ENCODE data around the gene ARVCF. TPM values are rescaled to one million over a fixed set of nuclear protein-coding genes. Genes with fewer than 3 reads are reported as not detected.
A peak's percentile ranks its signal among the peaks of the same experiment; 100 is the strongest.

Gene ARVCF
- polyA plus RNA-seq, 3 donors from 2014 or later: 5.3 to 15.9 (median 5.3) TPM

DNA sequence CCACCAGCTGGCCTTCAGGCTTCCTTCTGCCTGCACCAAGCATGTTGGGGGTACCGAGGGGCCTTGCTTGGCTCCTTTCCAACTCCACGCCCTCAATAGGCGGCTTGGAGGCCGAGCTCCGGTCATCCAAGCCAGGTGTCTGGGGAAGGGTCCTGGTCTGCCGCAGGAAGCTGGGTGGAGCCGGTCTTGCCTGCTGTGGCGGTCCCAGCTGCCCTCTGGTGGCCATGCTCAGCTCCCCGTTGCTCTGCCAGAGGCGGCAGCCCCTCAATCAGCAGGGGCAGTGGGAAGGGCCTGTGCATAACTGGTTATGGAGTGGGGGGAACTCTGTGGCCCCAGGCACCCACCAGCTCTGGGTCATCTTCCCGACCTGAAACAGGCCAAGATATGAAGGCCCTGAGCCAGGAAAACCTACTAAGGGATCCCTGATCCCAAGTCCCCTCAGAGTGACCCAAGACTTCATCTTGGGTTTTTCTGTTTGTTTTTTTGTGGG is 3.2 kb downstream of the ARVCF start:
- peak; percentile 57 to 64 (median 59) for DNase-seq
- peaks cover 0 to 2% (median 0%) of the 10 kb centered on the region in 3 donors for H3K27me3 Mint-ChIP-seq (ENCODE audit: low read depth in 3 of 3)
- H3K36me3 Mint-ChIP-seq: no peaks in the 10 kb centered on the region
- H3K9me3 Mint-ChIP-seq: no peaks in the 10 kb centered on the region
- no peak overlapping the region for H3K27ac Mint-ChIP-seq
- peak overlapping the region in 3 of 5 donors; percentile 8 to 21 (median 13) for H3K4me3 Mint-ChIP-seq
- H3K4me1 Mint-ChIP-seq: peaks cover 41 to 49% of the 10 kb centered on the region in 2 donors

DNA sequence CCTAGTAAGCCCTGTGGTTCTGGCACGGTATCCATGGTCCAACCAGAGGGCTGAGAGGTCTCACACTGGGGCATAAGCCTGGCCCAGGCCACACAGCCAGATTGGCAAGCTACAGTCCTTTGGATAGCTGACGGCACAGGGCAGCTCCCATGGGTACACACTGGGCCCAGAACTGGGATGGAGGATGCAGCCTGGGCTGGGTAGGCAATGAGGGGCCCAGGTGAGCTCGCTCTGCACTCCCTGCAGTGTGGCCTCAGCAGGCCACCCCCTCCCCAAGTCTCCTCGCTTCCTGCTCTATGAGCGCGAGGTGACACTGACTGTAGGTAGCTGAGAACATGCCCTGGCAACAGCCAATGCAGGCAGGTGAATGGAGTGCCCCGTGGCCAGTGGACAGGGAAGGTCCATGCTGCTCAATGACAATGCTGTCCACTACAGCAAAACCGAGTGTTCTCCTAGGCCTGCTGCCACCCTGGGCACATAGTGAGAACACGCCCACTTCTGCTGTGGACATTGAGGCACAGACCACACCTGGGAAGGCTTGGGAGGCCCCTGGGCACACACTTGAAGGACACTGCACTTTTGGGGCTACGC is 3.8 kb downstream of the ARVCF start:
- H3K4me1 Mint-ChIP-seq: peaks cover 41 to 49% of the 10 kb centered on the region in 2 donors
- no peak for DNase-seq

DNA sequence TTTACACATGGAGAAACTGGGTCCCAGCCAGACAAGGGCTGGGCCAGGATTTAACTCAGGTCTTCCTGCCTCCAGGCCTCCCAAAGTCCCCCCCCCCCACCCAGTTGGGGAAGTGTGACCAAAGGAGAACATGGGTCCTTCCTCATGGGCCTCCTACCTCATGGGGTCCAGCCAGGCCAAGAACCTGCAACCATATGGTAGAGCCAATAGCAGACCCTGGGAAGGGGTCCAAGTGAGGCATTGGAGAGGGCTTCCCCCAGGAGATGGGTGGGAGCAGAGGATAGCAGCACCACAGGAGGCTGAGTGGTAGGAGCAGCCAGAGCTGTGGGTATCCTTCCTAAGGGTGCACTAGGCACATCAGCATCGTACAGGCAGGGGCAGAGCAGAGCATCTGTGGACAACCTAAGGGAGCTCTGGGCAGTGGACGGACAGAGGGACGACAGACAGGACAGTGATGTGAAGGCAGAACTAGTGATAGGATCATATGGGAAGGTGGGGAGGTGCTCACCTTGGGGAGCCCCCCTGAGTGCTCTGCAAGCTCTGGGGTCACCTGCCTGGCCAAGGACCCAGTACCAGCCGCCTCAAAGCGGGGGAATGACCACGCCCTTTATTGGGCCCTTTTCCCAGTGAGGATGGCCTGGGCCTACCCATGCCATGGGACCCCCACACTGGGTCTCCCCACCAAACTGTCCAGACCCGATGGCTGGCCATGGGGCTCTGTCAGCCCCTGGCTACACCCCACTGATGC is 4.5 kb downstream of the ARVCF start:
- H3K27me3 Mint-ChIP-seq (ENCODE audit: low read depth in 3 of 3): peaks cover 0 to 2% (median 0%) of the 10 kb centered on the region in 3 donors
- no peaks in the 10 kb centered on the region for H3K36me3 Mint-ChIP-seq
- peaks cover 35 to 43% of the 10 kb centered on the region in 2 donors for H3K4me1 Mint-ChIP-seq
- peak overlapping the region in 4 of 5 donors; percentile 18 to 65 (median 56) for H3K4me3 Mint-ChIP-seq
- H3K9me3 Mint-ChIP-seq: no peaks in the 10 kb centered on the region
- DNase-seq: no peak
- H3K27ac Mint-ChIP-seq: peak overlapping the region in 2 of 6 donors; percentile 48 to 73

More for the DNA sequence above, 3.8 kb downstream of the ARVCF start:
- Mint-ChIP-seq H3K36me3 (no peaks in the 10 kb centered on the region), H3K27ac (no peak overlapping the region), H3K27me3 (ENCODE audit: low read depth in 3 of 3) (peaks cover 0 to 2% (median 0%) of the 10 kb centered on the region in 3 donors), H3K9me3 (no peaks in the 10 kb centered on the region), H3K4me3 (no peak overlapping the region)

DNA sequence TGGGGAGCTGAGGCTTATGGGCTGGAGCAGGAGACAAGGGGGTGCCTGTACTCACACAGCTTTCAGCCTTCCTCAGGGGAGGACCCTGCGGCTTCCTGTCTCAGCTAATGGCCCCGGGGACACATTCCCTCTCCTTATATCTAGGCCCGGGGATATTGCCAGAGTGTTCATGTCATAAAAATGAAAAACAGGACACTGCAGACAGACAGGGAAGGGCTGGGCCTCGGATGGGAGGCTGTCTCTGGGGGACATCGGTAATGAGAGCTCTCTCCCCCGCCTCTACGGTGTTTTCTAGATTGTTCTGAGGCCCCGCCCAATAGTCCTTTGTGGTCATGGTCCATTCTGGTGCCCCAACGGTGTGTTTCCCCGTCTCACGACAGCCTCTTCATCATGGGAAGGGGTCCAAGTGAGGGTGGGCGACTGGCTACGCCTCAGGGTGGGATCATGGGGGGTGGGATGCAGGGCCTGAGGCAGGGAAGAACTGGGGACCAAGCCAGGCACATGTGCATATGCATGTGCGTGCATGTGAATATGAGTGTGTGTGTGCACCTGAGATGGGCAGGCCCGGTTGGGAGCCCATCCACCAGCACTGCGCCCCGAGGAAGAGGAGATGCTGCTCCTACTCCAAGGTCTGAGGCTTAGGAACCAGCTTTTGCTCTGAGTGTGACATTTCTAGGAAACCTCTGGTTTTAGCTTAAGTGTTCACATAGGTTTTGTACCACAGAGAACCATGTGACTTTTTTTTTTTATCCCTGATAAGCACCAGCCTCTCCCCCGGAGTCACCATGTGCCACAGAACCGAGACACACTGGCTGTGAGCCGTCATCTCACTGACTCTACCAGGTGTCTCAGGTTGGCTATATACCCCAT is 5.3 kb downstream of the ARVCF start:
- no peaks in the 10 kb centered on the region for H3K9me3 Mint-ChIP-seq
- H3K4me1 Mint-ChIP-seq: peaks cover 33 to 39% of the 10 kb centered on the region in 2 donors
- peak in 1 of 3 donors; percentile 19 for DNase-seq
- H3K27me3 Mint-ChIP-seq (ENCODE audit: low read depth in 3 of 3): no peaks in the 10 kb centered on the region
- peak overlapping the region in 4 of 5 donors; percentile 24 to 65 (median 56) for H3K4me3 Mint-ChIP-seq
- no peaks in the 10 kb centered on the region for H3K36me3 Mint-ChIP-seq
- H3K27ac Mint-ChIP-seq: peak overlapping the region in 4 of 6 donors; percentile 48 to 76 (median 68)

DNA sequence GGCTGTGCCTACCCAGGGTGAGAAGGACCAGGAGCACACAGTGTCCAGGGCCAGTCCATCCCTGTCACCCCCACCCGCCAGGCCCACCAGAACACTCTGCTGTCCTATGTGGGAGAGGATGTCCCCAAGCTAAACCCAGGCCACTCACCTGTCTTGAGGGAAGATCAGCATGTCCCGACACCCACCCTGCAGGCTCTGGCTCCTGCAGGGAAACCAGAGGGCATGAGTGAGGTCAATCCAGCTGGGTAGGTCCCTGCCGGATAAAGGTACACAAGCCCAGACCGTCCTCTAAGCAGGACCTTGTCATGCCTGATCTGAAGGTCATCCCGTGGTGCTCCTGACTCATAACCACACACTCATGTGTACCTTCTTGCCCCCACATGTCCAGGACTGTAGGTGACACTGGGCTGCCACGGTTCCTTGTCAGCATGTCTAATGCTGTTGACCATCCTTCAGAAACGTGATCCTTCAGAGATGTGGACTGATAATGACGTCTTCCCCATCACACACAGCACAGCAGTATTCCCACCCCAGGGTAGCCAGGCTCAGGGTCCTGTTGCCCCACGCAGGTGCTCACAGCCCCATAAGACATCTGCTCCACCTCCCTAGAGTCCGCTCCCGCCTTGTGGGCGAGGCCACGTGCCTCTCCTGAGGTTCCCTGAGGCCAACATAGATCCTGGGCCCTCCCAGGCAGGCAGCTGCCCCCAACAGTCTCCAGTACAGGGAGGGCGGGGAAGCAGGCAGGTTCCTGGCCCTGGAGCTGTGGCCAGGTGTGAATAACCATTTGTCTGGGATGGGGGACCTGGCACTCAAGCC is 6.1 kb downstream of the ARVCF start:
- Mint-ChIP-seq H3K4me1 (peaks cover 33 to 38% of the 10 kb centered on the region in 2 donors), H3K36me3 (peaks cover 0 to 3% (median 0%) of the 10 kb centered on the region in 3 donors), H3K4me3 (no peak overlapping the region), H3K27ac (peak overlapping the region in 2 of 6 donors; percentile 37 to 73), H3K9me3 (no peaks in the 10 kb centered on the region), H3K27me3 (ENCODE audit: low read depth in 3 of 3) (no peaks in the 10 kb centered on the region)
- DNase-seq: no peak

DNA sequence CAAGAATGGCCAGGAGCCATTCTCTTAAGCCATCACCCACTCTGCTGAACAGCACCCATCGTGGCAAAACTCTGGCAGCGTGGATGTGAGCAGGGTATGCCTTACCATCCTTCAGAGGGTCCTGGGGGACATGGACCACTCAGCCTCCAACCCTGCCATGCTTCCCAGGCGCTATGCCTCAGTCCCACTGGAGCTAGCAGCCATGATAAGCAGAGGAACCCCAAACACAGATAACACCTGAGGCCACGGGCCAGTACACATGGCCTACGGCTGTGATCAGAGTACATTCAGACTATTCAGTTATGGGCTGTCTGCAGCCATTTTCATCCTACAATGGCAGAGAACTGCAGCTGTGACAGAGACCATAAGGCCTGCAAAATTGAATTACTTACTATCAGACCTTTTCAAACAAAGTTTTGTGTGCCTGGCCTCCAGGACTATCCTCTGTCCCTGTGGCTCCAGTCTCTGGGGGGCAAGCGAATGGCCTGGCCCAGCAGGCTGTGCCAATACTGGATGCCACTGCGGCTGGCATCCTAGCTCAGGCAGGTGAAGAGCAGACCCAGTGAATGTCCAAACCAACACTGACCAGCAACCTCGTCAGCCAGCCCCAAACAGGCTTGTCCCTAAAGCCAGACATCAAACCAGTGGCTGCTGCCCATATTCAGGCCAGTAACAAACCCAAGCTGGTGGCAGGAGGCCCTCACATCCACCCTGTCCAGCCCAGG is 6.9 kb downstream of the ARVCF start:
- no peak for DNase-seq
- H3K9me3 Mint-ChIP-seq: no peaks in the 10 kb centered on the region
- no peak overlapping the region for H3K27ac Mint-ChIP-seq
- no peak overlapping the region for H3K4me3 Mint-ChIP-seq
- no peaks in the 10 kb centered on the region for H3K27me3 Mint-ChIP-seq (ENCODE audit: low read depth in 3 of 3)
- H3K36me3 Mint-ChIP-seq: peaks cover 0 to 3% (median under 1%) of the 10 kb centered on the region in 3 donors
- H3K4me1 Mint-ChIP-seq: peaks cover 29 to 30% of the 10 kb centered on the region in 2 donors

DNA sequence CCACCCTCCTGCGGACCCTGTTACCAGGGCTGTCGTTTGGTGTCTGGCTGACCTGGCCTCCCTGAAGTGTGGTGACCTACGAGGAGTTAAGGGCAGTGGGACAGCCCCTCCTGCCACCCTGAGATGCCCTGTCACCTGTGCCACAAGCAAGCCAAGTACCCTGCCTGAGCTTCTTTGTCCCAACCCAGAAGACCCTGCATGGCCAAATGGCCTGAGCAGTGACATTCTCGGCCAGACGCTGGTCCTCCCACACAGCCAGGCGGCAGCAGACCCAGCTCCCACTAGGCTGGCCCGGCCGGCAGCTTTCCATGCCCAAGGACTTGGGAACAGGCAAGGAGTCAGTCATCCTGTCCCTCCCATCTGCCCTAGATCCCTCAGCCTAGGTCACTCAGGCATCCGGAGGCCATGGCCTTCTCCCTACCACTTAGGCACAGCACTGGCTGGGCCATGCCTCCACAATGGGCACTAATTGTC is 7.6 kb downstream of the ARVCF start:
- Mint-ChIP-seq H3K4me3 (no peak overlapping the region), H3K36me3 (peaks cover 0 to 8% (median 8%) of the 10 kb centered on the region in 3 donors), H3K4me1 (peaks cover 28 to 29% of the 10 kb centered on the region in 2 donors), H3K27me3 (ENCODE audit: low read depth in 3 of 3) (no peaks in the 10 kb centered on the region), H3K27ac (no peak overlapping the region), H3K9me3 (peaks cover 0 to 3% (median 0%) of the 10 kb centered on the region in 6 donors)
- no peak for DNase-seq

DNA sequence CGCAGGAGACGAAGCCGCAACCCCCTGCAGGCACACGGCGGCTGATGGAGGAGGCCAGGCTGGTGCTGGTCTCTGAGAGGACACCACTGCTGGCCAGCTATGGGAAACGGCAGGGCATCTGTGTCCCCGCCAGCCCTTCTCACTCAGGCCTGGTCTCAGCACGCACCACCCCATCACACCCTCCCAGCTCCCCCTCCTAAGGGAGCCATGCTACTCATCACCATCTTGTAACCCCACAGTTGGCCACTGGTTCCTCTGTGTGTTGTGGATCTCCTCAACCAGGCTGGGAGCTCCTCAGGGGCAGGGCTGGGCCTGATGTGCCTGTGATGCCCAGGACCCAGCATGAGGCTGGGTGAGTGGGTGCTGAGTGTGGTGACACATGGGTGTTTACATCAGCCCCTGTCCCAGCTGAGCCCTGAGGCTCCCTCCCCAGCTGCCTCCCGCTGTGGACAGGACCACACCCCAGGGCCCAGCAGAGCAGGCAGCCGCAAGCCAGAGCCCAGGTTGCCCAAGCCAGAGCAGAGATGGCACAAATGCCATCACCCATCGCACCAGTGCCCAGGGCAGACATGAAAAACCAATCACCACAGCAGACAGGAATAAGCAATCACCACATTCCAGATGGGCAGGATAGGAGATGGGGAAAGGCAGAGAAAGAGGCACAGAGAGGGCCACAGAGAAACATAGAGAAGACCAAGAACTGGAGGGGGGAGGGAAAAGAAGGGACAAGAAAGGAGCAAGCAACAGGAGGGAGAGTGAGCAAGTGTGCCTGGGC is 8.2 kb downstream of the ARVCF start:
- Mint-ChIP-seq H3K4me1 (peaks cover 25 to 26% of the 10 kb centered on the region in 2 donors), H3K4me3 (no peak overlapping the region), H3K9me3 (peaks cover 3 to 5% (median 4%) of the 10 kb centered on the region in 6 donors), H3K27me3 (ENCODE audit: low read depth in 3 of 3) (no peaks in the 10 kb centered on the region), H3K36me3 (peaks cover 2 to 14% (median 13%) of the 10 kb centered on the region in 3 donors), H3K27ac (peak overlapping the region in 1 of 6 donors; percentile 2)
- DNase-seq: no peak

DNA sequence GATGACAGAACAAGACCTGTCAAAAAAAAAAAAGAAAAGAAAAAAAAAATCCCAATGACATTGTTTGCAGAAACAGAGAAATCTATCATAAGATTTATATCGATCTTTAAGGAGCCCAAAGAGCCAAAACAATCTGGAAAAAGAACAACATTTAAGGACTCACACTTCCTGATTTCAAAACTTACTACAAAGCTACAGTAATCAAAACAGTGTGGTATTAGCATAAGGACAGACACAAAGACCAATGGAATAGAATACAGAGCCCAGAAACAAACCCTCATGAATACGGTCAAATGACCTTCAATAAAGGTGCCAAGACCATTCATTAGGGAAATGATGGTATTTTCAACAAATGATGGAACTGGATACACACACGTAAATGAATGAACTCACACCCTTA is 12.2 kb downstream of the ARVCF start:
- DNase-seq: no peak
- Mint-ChIP-seq H3K27me3 (ENCODE audit: low read depth in 3 of 3) (no peaks in the 10 kb centered on the region), H3K36me3 (peaks cover 12 to 25% (median 18%) of the 10 kb centered on the region in 3 donors), H3K27ac (no peak overlapping the region), H3K9me3 (peaks cover 4 to 13% (median 10%) of the 10 kb centered on the region in 6 donors), H3K4me1 (no peaks in the 10 kb centered on the region), H3K4me3 (no peak overlapping the region)

DNA sequence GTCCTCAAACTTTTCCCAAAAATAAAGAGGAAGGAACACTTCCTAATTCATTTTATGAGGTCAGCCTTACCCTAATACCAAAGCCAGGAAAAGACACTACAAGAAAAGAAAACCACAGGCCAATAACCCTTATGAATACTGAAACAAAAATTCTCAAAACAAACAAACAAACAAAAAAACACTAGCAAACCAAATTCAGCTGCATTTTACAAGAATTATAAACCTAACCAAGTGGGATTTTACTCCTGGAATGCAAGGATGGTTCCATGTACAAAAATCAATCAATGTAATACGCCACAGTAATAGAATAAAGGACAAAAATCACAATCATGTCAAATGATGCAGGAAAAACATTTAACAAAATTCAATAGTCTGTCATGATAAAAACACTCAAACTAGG is 13.3 kb downstream of the ARVCF start:
- H3K9me3 Mint-ChIP-seq: peaks cover 4 to 13% (median 10%) of the 10 kb centered on the region in 6 donors
- peaks cover 12 to 25% (median 18%) of the 10 kb centered on the region in 3 donors for H3K36me3 Mint-ChIP-seq
- DNase-seq: no peak
- H3K4me1 Mint-ChIP-seq: no peaks in the 10 kb centered on the region
- no peak overlapping the region for H3K4me3 Mint-ChIP-seq
- H3K27me3 Mint-ChIP-seq (ENCODE audit: low read depth in 3 of 3): no peaks in the 10 kb centered on the region
- H3K27ac Mint-ChIP-seq: no peak overlapping the region

DNA sequence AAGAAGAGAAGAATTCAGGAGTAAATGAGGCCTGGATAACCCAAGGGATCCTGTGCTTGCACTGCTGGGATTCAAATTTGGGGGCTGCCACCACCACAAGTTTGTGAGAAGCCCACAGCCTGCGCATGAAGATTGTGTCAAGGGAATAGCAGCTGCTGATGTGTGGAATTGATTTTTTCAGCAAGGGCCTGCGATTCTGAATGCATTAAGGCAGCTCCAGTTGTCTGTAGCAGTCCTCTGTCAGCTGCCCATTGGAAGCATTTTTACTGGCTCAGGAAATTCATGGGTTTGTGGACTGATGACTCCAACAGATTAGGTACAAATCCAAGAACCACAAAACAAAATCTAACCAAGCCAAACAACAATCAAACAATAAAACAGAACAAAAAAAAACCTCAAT is 14.0 kb downstream of the ARVCF start:
- H3K4me3 Mint-ChIP-seq: no peak overlapping the region
- no peaks in the 10 kb centered on the region for H3K4me1 Mint-ChIP-seq
- H3K36me3 Mint-ChIP-seq: peaks cover 12 to 25% (median 18%) of the 10 kb centered on the region in 3 donors
- peaks cover 4 to 13% (median 10%) of the 10 kb centered on the region in 6 donors for H3K9me3 Mint-ChIP-seq
- DNase-seq: no peak
- H3K27me3 Mint-ChIP-seq (ENCODE audit: low read depth in 3 of 3): no peaks in the 10 kb centered on the region
- H3K27ac Mint-ChIP-seq: no peak overlapping the region

DNA sequence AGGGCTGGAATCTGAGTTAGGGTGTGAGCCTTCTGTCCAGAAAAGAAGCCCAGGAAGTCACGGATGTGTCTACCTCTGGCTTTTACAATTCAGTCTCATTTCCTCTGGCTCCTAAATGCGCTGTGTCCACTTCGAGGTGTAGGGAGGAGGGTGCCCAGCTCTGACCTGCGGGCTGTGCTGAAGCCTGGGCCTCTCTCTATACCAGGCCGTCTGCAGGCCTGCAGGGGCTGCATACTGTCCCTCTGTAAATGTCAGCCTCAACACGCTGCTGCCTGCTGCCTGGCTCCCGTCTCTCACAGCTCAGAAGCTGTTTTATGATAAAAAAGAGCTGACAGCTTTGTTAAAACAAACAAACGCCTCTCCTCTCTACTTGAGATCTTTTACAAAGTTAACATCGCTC is 14.5 kb downstream of the ARVCF start:
- H3K4me1 Mint-ChIP-seq: no peaks in the 10 kb centered on the region
- H3K27me3 Mint-ChIP-seq (ENCODE audit: low read depth in 3 of 3): no peaks in the 10 kb centered on the region
- H3K27ac Mint-ChIP-seq: no peak overlapping the region
- no peak for DNase-seq
- H3K9me3 Mint-ChIP-seq: peaks cover 4 to 13% (median 10%) of the 10 kb centered on the region in 6 donors
- H3K4me3 Mint-ChIP-seq: no peak overlapping the region
- H3K36me3 Mint-ChIP-seq: peaks cover 12 to 25% (median 18%) of the 10 kb centered on the region in 3 donors
